GM19240 (cell line): Measurements from ENCODE around the gene POLG2.
"Not testable (repeated sequence)": the region's sequence is repeated elsewhere in the genome, so short reads cannot be mapped to it uniquely, and the experiment has no call there.

Source experiments
- DNase-seq: peaks from one replicate; pipeline ENCODE4 v3.0.0; 2011; ENCODE audit warnings: low spot score; ENCODE audit not compliant: insufficient read length

The POLG2 gene

DNA sequence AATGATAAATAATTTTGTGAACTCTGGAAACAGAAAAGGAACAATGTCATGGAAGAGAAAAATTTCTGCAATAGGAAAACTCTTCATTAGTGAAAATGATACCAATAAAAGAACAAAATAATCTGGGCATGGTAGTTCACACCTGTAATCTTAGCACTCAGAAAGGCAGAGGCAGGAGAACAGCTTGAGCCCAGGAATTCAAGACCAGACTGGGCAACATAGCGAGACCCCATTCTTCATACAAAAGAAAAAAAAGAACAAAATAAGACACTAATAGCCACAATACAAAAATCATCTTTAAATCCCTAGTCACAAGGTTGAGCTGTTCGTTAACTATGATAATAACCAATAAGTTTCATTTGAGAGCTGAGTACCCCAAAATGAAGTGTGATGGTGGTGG, 8.6 kb downstream of the POLG2 start:
- DNase-seq, result no peak

- DNase-seq, result no peak
Measured at GRCh38 chr17:64484380-64484779, 12.5 kb downstream of the POLG2 start.

DNA sequence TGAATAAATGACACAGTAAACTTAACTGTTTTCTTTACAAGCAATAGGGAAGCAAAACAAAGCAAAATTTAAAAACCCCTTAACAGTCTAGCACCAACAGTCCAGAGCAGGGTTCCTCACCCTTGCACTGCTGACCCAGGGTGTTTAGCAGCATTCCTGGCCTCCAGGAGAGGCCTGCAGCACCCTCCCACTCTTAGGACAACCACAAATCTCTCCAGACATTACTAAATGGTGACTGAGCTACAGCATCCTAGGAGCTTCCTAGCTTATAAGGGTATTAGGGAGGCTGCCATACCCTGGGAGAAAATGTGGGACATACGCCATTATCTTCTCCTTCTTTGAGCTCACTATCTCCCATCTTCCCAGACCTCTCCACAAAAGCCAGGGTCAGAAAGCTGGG, 15.9 kb downstream of the POLG2 start:
- no peak for DNase-seq

- no peak for DNase-seq
Measured at GRCh38 chr17:64477849-64478248, 19.0 kb downstream of the POLG2 start.

- no peak for DNase-seq
Measured at GRCh38 chr17:64472564-64472963, 24.3 kb downstream of the POLG2 start.

DNA sequence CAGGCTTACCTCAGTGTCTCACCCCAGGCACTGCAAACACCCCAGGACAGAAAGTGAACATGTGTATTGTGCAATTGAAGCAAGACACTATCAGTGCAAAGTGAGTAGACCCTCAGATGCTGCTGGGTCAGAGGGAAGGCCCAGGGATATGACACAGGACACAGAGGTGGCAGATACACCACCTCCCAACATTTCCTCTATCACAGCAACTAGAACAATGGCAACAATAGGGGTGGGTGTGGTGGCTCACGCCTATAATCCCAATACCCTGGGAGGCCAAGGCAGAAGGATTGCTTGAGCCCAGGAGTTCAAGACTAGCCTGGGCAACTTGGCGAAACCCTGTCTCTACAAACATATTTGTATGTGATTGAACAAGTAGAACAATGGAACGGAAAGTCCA, 25.4 kb downstream of the POLG2 start:
- no peak for DNase-seq

- no peak for DNase-seq
Measured at GRCh38 chr17:64470625-64471024, 26.2 kb downstream of the POLG2 start.

- not testable (repeated sequence) for DNase-seq
Measured at GRCh38 chr17:64466834-64467233, 30.0 kb downstream of the POLG2 start.

DNA sequence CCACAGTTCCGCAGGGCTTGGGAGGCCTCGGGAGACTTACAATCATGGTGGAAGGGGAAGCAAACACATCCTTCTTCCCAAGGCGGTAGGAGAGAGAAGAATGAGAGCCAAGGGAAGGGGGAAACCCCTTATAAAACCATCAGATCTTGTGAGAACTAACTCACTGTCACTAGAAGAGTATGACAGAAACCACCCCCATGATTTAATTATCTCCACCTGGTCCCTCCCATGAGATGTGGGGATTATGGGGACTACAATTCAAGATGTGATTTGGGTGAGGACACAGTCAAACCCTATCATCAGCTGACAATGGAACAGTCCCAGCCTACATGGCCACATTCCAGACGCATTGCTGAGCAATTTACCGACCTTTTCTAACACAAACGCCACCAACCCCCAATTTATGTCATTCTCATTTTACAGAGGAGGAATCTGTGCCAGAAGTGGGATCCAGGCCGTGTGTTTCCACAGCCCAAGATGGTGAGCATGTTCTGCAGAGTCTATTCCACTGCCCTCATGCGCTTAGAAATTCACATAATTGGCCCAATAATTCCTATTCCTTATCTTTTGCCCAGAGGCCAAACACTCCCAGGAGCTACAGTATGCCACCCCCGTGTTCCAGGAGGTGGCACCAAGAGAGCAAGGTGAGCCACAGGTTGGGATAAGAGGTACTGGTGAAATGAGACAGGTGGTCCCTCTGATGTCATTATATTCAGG, 30.7 kb downstream of the POLG2 start:
- DNase-seq, result no peak

GRCh38 chr17:64461788-64462187, 35.1 kb downstream of the POLG2 start:
- DNase-seq, result no peak

GRCh38 chr17:64460955-64461354, 35.9 kb downstream of the POLG2 start:
- no peak for DNase-seq

- not testable (repeated sequence) for DNase-seq
Measured at GRCh38 chr17:64459818-64460217, 37.0 kb downstream of the POLG2 start.

GRCh38 chr17:64459284-64459747, 37.5 kb downstream of the POLG2 start:
- no peak for DNase-seq

- DNase-seq, result no peak
Measured at GRCh38 chr17:64458756-64459155, 38.1 kb downstream of the POLG2 start.

- no peak for DNase-seq
Measured at GRCh38 chr17:64457156-64457555, 39.7 kb downstream of the POLG2 start.

GRCh38 chr17:64455993-64456885, 40.6 kb downstream of the POLG2 start:
- DNase-seq, result peak; percentile 20

GRCh38 chr17:64449545-64449944, 47.3 kb downstream of the POLG2 start:
- DNase-seq, result no peak

DNA sequence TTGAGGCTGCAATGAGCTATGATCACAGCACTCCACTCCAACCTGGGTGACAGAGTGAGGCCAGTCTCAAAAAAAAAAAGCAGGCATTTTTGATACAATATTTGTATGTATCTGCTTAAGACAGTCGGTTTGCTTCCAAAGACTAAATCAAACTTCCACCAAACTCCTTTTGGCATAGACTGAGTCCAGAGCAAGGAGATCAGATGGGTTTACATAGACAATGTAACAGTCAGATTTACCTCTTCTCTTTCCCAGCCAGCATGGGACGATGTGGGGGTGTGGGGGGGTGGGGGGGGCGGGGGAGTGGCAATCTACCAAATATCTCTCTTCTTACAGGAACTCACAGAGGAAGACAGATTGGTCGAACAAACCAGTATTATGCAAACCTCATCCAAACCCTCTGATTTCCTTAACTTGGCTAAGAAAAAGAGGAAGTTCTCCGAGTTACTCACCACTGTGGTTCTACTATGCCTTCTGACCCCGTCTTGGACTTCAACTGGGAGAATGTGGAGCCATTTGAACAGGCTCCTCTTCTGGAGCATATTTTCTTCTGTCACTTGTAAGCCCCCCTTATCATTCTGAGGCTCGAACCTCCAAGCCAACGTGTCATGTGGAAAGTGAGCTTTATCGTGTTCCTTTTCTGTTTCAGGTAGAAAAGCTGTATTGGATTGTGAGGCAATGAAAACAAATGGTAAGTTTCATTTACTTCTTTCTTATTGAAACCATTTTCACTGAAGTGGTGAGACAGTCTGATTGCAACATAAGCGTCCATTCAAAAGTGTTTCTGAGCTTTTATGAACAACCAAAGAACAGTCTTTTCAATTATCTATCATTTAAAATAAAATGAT, 48.0 kb downstream of the POLG2 start, which contains the start of gene MILR1:
TSS of gene MILR1 (plus strand) at position 451 of the 848 bp plus-strand sequence. CDS start at position 505, 54 bp downstream.
- DNase-seq, result no peak

- DNase-seq, result no peak
Measured at GRCh38 chr17:64447526-64447925, 49.3 kb downstream of the POLG2 start.

GRCh38 chr17:64443086-64443760, 53.6 kb downstream of the POLG2 start:
- DNase-seq, result no peak

DNA sequence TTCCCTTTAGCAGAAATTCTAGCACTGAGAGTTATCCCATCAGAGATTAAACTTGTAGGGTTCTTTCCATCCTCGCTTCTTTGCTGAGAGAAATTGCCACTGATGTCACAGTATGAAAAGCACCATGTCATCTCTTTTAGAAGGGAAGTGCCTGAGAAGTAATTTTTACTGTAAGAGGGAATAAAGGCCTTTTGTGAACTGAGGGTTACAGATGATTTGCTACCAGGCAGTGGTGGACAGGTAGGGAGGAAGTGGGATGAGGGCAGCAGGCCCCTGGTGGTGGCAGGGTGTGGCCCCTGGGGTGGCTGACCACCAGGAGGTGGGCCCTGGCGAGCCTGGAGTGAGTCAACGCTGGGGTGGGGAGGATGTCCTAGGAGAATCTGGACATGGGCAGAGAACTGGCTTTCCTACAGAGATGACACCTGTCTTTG, 54.3 kb downstream of the POLG2 start:
- DNase-seq, result no peak
